C1 segment of cervical spinal cord (tissue), 14 donors: ENCODE data around the gene MRPL38.

ENCODE experiments used
- DNase-seq, 14 donors: peaks; one replicate each; lab custom pipeline; 2025; lab: John Stamatoyannopoulos, UW

The MRPL38 gene

GRCh38 chr17:75919611-75920010, 14.9 kb upstream of the MRPL38 start:
- no peak for DNase-seq

GRCh38 chr17:75917917-75918445, 13.3 kb upstream of the MRPL38 start:
- no peak for DNase-seq

- DNase-seq: no peak
Measured at GRCh38 chr17:75917141-75917916, 12.6 kb upstream of the MRPL38 start.

- no peak for DNase-seq
Measured at GRCh38 chr17:75915268-75915667, 10.6 kb upstream of the MRPL38 start.

GRCh38 chr17:75914643-75915267, 10.1 kb upstream of the MRPL38 start:
- no peak for DNase-seq

GRCh38 chr17:75913537-75914210, 9.0 kb upstream of the MRPL38 start:
- no peak for DNase-seq

GRCh38 chr17:75910699-75911098, 6.0 kb upstream of the MRPL38 start:
- DNase-seq: no peak

- DNase-seq: peak in 1 of 14 donors; percentile 35
Measured at GRCh38 chr17:75909812-75910274, 5.2 kb upstream of the MRPL38 start.

- no peak for DNase-seq
Measured at GRCh38 chr17:75909051-75909811, 4.5 kb upstream of the MRPL38 start.

GRCh38 chr17:75908201-75908600, 3.5 kb upstream of the MRPL38 start:
- no peak for DNase-seq

GRCh38 chr17:75906143-75906884, 1.6 kb upstream of the MRPL38 start:
- no peak for DNase-seq

GRCh38 chr17:75902406-75902805, 2.3 kb downstream of the MRPL38 start:
- DNase-seq: no peak

- no peak for DNase-seq
Measured at GRCh38 chr17:75901727-75902126, 3.0 kb downstream of the MRPL38 start.

- DNase-seq: no peak
Measured at GRCh38 chr17:75900691-75901533, 3.8 kb downstream of the MRPL38 start.

GRCh38 chr17:75899767-75900468, 4.8 kb downstream of the MRPL38 start:
- DNase-seq: no peak

- no peak for DNase-seq
Measured at GRCh38 chr17:75899353-75899752, 5.3 kb downstream of the MRPL38 start.

GRCh38 chr17:75898791-75899190, 5.9 kb downstream of the MRPL38 start:
- no peak for DNase-seq

- DNase-seq: no peak
Measured at GRCh38 chr17:75898065-75898464, 6.6 kb downstream of the MRPL38 start.
